Activated naive CD4-positive, alpha-beta T cell treated with anti-CD3 and anti-CD28 coated beads, Interleukin-2, amount 50 U/mL, for 16 hours (primary cell): Measurements from ENCODE around the gene PIP5K1B.
"Not testable (repeated sequence)": the region's sequence is repeated elsewhere in the genome, so short reads cannot be mapped to it uniquely, and the experiment has no call there.

Source experiments
- DNase-seq: peaks from one replicate; pipeline ENCODE4 v3.0.0-alpha.2; 2020

PIP5K1B gene

GRCh38 chr9:68704814-68705530, at the start of gene PIP5K1B:
Gene PIP5K1B, plus strand, starts transcription at chr9:68705240. Its CDS starts 117,375 bp downstream, at chr9:68822615.
- peak; percentile 34 for DNase-seq

GRCh38 chr9:68664036-68664435, 41.0 kb upstream of the PIP5K1B start:
- no peak for DNase-seq

- no peak for DNase-seq
Observed at GRCh38 chr9:68668127-68668526, 36.9 kb upstream of the PIP5K1B start.

GRCh38 chr9:68669218-68669617, 35.8 kb upstream of the PIP5K1B start:
- DNase-seq: no peak

- DNase-seq: no peak
Observed at GRCh38 chr9:68672215-68672614, 32.8 kb upstream of the PIP5K1B start.

- DNase-seq: no peak
Observed at GRCh38 chr9:68672625-68673024, 32.4 kb upstream of the PIP5K1B start.

- DNase-seq: no peak
Observed at GRCh38 chr9:68678430-68678829, 26.6 kb upstream of the PIP5K1B start.

- no peak for DNase-seq
Observed at GRCh38 chr9:68683433-68683832, 21.6 kb upstream of the PIP5K1B start.

GRCh38 chr9:68685213-68685612, 19.8 kb upstream of the PIP5K1B start:
- no peak for DNase-seq

GRCh38 chr9:68685770-68686169, 19.3 kb upstream of the PIP5K1B start:
- DNase-seq: no peak

- DNase-seq: no peak
Observed at GRCh38 chr9:68690088-68690487, 15.0 kb upstream of the PIP5K1B start.

- no peak for DNase-seq
Observed at GRCh38 chr9:68692519-68692918, 12.5 kb upstream of the PIP5K1B start.

GRCh38 chr9:68694125-68694524, 10.9 kb upstream of the PIP5K1B start:
- DNase-seq: no peak

- DNase-seq: no peak
Observed at GRCh38 chr9:68697851-68698250, 7.2 kb upstream of the PIP5K1B start.

- DNase-seq: no peak
Observed at GRCh38 chr9:68698943-68699509, 6.0 kb upstream of the PIP5K1B start.

GRCh38 chr9:68699625-68700024, 5.4 kb upstream of the PIP5K1B start:
- not testable (repeated sequence) for DNase-seq

- no peak for DNase-seq
Observed at GRCh38 chr9:68702493-68702892, 2.5 kb upstream of the PIP5K1B start.

- DNase-seq: no peak
Observed at GRCh38 chr9:68703672-68704071, 1.4 kb upstream of the PIP5K1B start.

- DNase-seq: no peak
Observed at GRCh38 chr9:68704498-68704813, 584 bp upstream of the PIP5K1B start.

- no peak for DNase-seq
Observed at GRCh38 chr9:68705531-68706362, 707 bp downstream of the PIP5K1B start.

GRCh38 chr9:68706363-68707201, 1.5 kb downstream of the PIP5K1B start:
- DNase-seq: no peak

GRCh38 chr9:68707801-68708488, 2.9 kb downstream of the PIP5K1B start:
- no peak for DNase-seq

GRCh38 chr9:68708513-68708912, 3.5 kb downstream of the PIP5K1B start:
- no peak for DNase-seq
